B cell (primary cell): ENCODE data around the gene MAP2K3.
"Not testable (repeated sequence)": the region's sequence is repeated elsewhere in the genome, so short reads cannot be mapped to it uniquely, and the experiment has no call there.

ENCODE experiments used
- CTCF ChIP-seq: fragments of 200-600 bp; IDR thresholded peaks from one replicate; pipeline ENCODE4 v1.8.0; 2022; ENCODE audit warnings: antibody characterized with exemption, mild to moderate bottlenecking
- EZH2 ChIP-seq: IDR thresholded peaks from 2 replicates; pipeline ENCODE4 v1.6.1; 2012; ENCODE audit warnings: borderline replicate concordance, low read depth, mild to moderate bottlenecking, moderate library complexity, low read length; ENCODE audit not compliant: insufficient read depth, poor library complexity, severe bottlenecking

GRCh38 chr17:21318856-21319255 is 34.3 kb downstream of the MAP2K3 start:
- not testable (repeated sequence) for TF ChIP-seq CTCF, EZH2
